Measurements from ENCODE around the gene DKK3. TPM values are rescaled to one million over a fixed set of nuclear protein-coding genes. Genes with fewer than 3 reads are reported as not detected.
A peak's percentile ranks its signal among the peaks of the same experiment; 100 is the strongest.

Gene DKK3
- polyA plus RNA-seq, 3 donors: not detected

DNA sequence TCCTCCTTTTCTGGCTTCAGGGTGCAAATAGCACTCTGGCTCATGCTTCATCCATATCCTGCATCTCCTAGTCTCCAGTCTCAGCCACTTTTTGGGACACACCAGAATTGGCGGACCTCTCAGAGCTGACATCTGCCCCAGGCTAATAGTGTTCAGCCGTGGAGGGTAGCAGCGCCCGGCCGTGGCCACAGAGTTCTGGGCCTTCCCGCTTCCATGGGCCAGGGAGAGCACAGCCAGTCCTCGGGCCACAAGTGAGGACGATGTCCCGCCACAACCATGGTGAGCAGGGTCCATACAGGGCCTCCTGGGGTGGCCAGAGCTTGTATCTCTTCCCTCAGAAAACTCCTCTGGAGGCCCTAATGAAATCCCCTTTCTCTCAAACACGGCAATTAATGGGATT is 26.0 kb downstream of the DKK3 start:
- H3K4me3 Mint-ChIP-seq: no peak overlapping the region
- H4K20me1 ChIP-seq (ENCODE audit: insufficient read depth, low read length): no peaks in the 10 kb centered on the region
- H3K9ac ChIP-seq (ENCODE audit: insufficient read depth, low read length, poor library complexity, severe bottlenecking): no peak overlapping the region
- TF ChIP-seq, protein P1, sequence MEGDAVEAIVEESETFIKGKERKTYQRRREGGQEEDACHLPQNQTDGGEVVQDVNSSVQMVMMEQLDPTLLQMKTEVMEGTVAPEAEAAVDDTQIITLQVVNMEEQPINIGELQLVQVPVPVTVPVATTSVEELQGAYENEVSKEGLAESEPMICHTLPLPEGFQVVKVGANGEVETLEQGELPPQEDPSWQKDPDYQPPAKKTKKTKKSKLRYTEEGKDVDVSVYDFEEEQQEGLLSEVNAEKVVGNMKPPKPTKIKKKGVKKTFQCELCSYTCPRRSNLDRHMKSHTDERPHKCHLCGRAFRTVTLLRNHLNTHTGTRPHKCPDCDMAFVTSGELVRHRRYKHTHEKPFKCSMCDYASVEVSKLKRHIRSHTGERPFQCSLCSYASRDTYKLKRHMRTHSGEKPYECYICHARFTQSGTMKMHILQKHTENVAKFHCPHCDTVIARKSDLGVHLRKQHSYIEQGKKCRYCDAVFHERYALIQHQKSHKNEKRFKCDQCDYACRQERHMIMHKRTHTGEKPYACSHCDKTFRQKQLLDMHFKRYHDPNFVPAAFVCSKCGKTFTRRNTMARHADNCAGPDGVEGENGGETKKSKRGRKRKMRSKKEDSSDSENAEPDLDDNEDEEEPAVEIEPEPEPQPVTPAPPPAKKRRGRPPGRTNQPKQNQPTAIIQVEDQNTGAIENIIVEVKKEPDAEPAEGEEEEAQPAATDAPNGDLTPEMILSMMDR (IDR thresholded peaks at IDR 0.05): no peak
- no peaks in the 10 kb centered on the region for H3K36me3 ChIP-seq (replicated peaks in 1 of 2; ENCODE audit: control insufficient read depth in 1 of 2, insufficient read depth in 2 of 2, low read length in 2 of 2)
- no peaks in the 10 kb centered on the region for H3K36me3 Mint-ChIP-seq
- no peaks in the 10 kb centered on the region for H3K27me3 ChIP-seq (ENCODE audit: control insufficient read depth in 2 of 2, insufficient read depth in 2 of 2, low read length in 2 of 2)
- no peaks in the 10 kb centered on the region for H3K4me1 ChIP-seq (ENCODE audit: control insufficient read depth in 1 of 2, insufficient read depth in 2 of 2, low read length in 2 of 2)
- H3K27ac Mint-ChIP-seq: no peak overlapping the region
- no peaks in the 10 kb centered on the region for H3K79me2 ChIP-seq (ENCODE audit: insufficient read depth, low read length)
- H3K9me3 ChIP-seq (replicated peaks in 1 of 2; ENCODE audit: control insufficient read depth in 1 of 2, insufficient read depth in 1 of 2, low read length in 2 of 2): peaks cover 0 to 7% of the 10 kb centered on the region in 2 donors
- H3K4me1 Mint-ChIP-seq: peaks cover 7% of the 10 kb centered on the region
- H3K27ac ChIP-seq (ENCODE audit: low read depth in 1 of 2, low read length in 2 of 2): no peak overlapping the region
- H3K9me3 Mint-ChIP-seq: peaks cover 0 to 11% (median 3%) of the 10 kb centered on the region in 7 donors
- intact Hi-C loops (cut with micrococcal nuclease): no loop called here
- H3K4me2 ChIP-seq (replicated peaks; ENCODE audit: extremely low read depth, low read length, poor library complexity, severe bottlenecking): no peak overlapping the region
- no peak overlapping the region for H3K4me3 ChIP-seq (replicated peaks in 1 of 3; ENCODE audit: low read depth in 2 of 3, low read length in 3 of 3)
- DNase-seq: no peak
- peaks cover 0 to 5% (median 0%) of the 10 kb centered on the region in 3 donors for H3K27me3 Mint-ChIP-seq (ENCODE audit: low read depth in 3 of 3)
- H2AFZ ChIP-seq (ENCODE audit: insufficient read depth, low read depth, low read length, poor library complexity, severe bottlenecking): no peak overlapping the region
- 99% methylated on average over 9 of the region's 10 CpGs for WGBS (ENCODE audit: insufficient coverage)

DNA sequence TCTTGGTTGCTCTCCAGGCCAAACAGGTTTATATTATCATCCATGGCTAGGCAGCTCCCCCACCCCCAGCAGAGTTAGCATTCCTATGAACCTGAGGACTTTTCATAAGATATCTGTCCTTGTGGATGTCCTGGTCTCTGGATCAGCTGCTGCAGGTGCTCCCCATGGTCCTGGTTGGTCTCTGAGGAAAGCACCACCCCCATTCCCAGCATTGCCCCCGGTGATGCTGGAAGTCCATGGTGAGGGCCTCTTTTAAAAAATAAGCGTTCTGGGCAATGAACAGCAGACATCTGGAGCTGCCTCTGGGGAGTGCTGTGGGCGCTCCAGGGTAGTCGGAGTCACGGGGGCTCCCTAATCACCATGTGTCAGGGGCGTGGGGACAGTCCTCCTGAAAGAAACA is 26.6 kb downstream of the DKK3 start:
- no peak overlapping the region for H2AFZ ChIP-seq (ENCODE audit: insufficient read depth, low read depth, low read length, poor library complexity, severe bottlenecking)
- H3K27ac Mint-ChIP-seq: peak overlapping the region in 1 of 7 donors; percentile 88
- no peaks in the 10 kb centered on the region for H4K20me1 ChIP-seq (ENCODE audit: insufficient read depth, low read length)
- H3K4me3 ChIP-seq (replicated peaks in 1 of 3; ENCODE audit: low read depth in 2 of 3, low read length in 3 of 3): no peak overlapping the region
- no peaks in the 10 kb centered on the region for H3K27me3 ChIP-seq (ENCODE audit: control insufficient read depth in 2 of 2, insufficient read depth in 2 of 2, low read length in 2 of 2)
- no peak overlapping the region for H3K4me2 ChIP-seq (replicated peaks; ENCODE audit: extremely low read depth, low read length, poor library complexity, severe bottlenecking)
- intact Hi-C loops (cut with micrococcal nuclease): no loop called here
- no peak overlapping the region for H3K9ac ChIP-seq (ENCODE audit: insufficient read depth, low read length, poor library complexity, severe bottlenecking)
- TF ChIP-seq, protein P1 (IDR thresholded peaks at IDR 0.05): no peak
- H3K4me1 Mint-ChIP-seq: peaks cover 7% of the 10 kb centered on the region
- DNase-seq: no peak
- H3K27me3 Mint-ChIP-seq (ENCODE audit: low read depth in 3 of 3): peaks cover 0 to 5% (median 1%) of the 10 kb centered on the region in 3 donors
- H3K9me3 ChIP-seq (replicated peaks in 1 of 2; ENCODE audit: control insufficient read depth in 1 of 2, insufficient read depth in 1 of 2, low read length in 2 of 2): peaks cover 0 to 7% of the 10 kb centered on the region in 2 donors
- peaks cover 0 to 11% (median 3%) of the 10 kb centered on the region in 7 donors for H3K9me3 Mint-ChIP-seq
- H3K4me3 Mint-ChIP-seq: no peak overlapping the region
- no peaks in the 10 kb centered on the region for H3K36me3 Mint-ChIP-seq
- H3K79me2 ChIP-seq (ENCODE audit: insufficient read depth, low read length): no peaks in the 10 kb centered on the region
- H3K36me3 ChIP-seq (replicated peaks in 1 of 2; ENCODE audit: control insufficient read depth in 1 of 2, insufficient read depth in 2 of 2, low read length in 2 of 2): no peaks in the 10 kb centered on the region
- 94% methylated on average over 6 of the region's 6 CpGs for WGBS (ENCODE audit: insufficient coverage)
- no peaks in the 10 kb centered on the region for H3K4me1 ChIP-seq (ENCODE audit: control insufficient read depth in 1 of 2, insufficient read depth in 2 of 2, low read length in 2 of 2)
- no peak overlapping the region for H3K27ac ChIP-seq (ENCODE audit: low read depth in 1 of 2, low read length in 2 of 2)
